Activated effector memory CD4-positive, alpha-beta T cell treated with Interleukin-2 at 50 U/mL for 16 hours (primary cell): ENCODE results near the gene CHMP2A.
"Not testable (repeated sequence)": the region's sequence is repeated elsewhere in the genome, so short reads cannot be mapped to it uniquely, and the experiment has no call there.

Source experiments
- DNase-seq: peaks from one replicate; pipeline ENCODE4 v3.0.0-alpha.2; 2020

Gene CHMP2A

GRCh38 chr19:58553799-58554493 lies 959 bp downstream of the CHMP2A start:
- no peak for DNase-seq

DNA sequence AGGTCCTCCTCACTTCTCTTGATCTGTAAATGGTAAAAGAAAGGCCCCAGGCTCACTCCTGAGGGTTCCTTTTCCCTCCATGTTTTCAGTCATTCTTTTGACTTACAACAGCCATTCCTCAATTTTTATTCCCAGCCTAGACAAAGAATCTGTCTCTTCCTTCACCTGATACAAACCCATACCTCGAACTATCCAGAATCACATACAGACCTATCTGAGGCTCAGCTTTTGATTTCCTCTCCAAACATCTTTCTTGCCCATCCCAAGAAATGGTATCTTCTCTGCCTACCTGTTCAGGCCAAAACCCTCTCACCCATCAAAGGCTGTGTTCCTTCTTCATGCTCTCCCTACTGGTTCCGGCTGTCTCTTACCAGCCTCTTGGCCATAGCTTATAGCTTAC lies 2.2 kb downstream of the CHMP2A start:
- DNase-seq: no peak

- DNase-seq: no peak
Measured at GRCh38 chr19:58551577-58552471, 3.1 kb downstream of the CHMP2A start.

DNA sequence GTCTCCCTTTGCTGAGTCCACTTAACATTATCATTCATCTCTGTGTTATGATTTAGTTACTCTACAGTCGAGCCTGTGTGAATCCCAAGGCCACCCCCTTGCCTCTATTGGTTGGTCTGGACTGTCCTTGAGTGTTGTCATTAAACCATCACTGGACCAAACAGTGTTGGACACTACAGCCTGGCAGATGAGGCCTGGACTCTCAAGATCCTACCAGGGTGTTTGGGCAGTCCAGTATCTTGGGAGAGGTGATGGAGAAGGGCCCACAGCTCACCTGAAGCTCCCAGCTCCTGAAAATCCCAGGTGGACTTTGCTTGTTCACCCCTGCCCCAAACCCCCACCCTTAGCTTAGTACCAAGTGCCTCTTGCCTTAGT lies 3.8 kb downstream of the CHMP2A start:
- no peak for DNase-seq

DNA sequence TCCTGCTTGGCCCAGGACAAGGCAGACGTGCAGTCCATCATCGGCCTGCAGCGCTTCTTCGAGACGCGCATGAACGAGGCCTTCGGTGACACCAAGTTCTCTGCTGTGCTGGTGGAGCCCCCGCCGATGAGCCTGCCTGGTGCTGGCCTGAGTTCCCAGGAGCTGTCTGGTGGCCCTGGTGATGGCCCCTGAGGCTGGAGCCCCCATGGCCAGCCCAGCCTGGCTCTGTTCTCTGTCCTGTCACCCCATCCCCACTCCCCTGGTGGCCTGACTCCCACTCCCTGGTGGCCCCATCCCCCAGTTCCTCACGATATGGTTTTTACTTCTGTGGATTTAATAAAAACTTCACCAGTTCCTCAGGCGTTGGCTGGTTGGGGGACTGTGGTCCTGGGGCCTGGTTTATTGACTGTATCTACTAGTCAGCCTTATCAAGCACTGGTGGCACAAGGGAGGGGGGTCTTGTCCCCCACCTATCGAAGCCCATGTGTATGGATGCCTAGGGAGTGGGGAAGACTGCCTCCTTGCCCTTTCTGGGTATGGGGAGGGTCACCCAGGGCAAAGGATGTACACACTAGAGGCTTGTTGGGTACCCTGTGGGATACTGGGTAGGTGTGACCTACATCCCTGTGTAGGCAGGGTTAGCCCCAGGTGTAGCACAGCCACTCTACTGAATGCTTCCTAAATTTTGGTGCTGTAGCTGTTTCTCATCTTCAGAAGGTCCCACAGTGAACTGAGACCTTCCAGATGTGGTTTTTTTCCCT lies 4.4 kb downstream of the CHMP2A start:
- no peak for DNase-seq

DNA sequence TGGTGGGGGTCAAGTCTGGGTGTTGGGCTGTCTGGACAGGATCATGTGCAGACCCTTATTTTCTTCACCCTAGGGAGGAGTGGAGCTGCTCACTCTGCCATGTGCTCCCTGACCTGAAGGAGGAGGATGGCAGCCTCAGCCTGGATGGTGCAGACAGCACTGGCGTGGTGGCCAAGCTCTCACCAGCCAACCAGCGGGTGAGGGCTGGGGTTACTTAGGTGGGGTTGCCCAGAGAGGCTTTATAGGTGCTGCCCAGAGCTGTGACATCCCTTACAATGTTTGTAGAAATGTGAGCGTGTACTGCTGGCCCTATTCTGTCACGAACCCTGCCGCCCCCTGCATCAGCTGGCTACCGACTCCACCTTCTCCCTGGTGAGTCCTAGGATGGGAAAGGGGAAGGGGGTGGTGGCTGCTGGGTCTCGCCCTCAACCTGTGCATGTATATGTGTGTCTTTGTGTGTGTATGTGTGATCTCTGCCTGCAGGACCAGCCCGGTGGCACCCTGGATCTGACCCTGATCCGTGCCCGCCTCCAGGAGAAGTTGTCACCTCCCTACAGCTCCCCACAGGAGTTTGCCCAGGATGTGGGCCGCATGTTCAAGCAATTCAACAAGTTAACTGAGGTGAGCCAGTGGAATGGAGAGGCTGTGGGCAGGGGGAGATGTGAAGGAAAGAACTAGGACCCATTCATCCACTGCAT lies 5.1 kb downstream of the CHMP2A start:
- no peak for DNase-seq

GRCh38 chr19:58548859-58549663 lies 5.8 kb downstream of the CHMP2A start:
- DNase-seq: no peak

DNA sequence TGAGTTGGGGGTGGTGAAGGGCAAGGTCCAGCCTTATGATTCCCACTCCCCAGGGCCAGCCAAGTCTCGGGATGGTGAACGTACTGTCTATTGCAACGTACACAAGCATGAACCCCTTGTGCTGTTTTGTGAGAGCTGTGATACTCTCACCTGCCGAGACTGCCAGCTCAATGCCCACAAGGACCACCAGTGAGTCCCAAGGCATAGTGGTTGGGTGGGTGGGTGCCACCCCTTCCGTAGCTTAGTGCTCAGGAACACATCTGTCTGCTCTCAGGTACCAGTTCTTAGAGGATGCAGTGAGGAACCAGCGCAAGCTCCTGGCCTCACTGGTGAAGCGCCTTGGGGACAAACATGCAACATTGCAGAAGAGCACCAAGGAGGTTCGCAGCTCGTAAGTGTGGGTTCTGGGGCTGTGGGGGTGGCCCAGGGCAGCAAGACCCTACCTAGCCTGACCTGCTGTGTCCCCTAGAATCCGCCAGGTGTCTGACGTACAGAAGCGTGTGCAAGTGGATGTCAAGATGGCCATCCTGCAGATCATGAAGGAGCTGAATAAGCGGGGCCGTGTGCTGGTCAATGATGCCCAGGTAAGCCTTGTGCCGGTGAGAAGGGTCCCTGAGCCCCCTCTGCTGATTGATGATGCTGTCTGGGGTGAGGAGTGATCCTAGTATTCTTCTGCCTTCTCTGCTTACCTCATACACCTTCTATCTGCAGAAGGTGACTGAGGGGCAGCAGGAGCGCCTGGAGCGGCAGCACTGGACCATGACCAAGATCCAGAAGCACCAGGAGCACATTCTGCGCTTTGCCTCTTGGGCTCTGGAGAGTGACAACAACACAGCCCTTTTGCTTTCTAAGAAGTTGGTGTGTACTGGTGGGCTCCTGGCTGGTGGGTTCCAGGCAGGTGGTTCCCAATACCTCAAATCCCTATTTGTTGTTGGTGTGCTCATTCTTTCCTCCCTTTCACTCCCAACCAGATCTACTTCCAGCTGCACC lies 7.3 kb downstream of the CHMP2A start:
- no peak for DNase-seq

DNA sequence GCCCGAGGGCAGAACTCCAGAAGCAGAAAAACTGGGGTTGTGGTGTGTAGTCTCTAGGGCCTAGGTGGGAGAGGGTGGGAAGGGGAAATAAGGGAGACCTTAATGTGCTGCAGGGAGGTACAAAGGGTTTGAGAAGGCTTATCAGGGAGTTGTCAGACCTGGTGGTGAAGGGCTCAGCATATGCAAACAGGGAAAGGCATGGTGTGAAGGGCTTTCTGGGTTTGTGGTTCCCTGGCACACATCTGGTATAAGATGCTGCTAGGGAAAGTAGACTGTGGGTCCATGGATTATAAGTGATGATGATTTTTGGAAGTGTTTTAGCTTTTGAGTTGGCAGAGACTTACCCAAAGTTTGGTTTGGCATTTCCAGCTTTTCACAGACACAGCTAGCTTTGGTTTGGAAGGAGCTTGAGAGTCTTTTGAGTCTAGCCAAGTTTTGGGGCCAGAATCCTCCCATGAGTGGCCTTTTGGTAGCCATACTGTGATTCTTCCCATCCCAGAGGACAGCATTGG lies 8.8 kb downstream of the CHMP2A start:
- DNase-seq: no peak

DNA sequence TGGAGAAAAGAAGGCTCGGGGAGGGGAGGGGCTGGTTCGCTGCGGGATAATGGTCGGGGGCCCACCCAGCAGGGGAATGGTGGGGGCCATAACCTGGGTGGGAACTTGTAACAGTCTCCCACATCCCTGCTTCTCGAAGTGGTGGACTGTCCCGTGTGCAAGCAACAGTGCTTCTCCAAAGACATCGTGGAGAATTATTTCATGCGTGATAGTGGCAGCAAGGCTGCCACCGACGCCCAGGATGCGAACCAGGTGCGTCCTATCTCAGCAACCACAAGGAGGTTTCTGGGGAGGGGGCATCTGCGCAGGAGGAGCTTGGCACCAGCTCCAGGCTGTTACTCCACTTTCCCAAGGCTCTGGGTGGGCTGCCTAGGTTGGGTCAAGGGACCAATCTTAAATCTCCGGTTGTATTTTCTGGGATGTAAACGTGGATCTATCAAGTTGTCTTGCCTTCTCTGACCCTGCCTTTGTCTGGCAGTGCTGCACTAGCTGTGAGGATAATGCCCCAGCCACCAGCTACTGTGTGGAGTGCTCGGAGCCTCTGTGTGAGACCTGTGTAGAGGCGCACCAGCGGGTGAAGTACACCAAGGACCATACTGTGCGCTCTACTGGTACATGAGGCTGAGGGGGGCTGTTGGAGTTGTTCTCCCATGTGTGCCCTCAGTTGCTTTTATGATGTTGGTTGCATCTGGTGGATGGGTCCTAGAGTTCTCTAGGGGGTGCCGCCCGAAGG lies 9.5 kb downstream of the CHMP2A start:
- no peak for DNase-seq

- no peak for DNase-seq
Measured at GRCh38 chr19:58544591-58545285, 10.2 kb downstream of the CHMP2A start.

DNA sequence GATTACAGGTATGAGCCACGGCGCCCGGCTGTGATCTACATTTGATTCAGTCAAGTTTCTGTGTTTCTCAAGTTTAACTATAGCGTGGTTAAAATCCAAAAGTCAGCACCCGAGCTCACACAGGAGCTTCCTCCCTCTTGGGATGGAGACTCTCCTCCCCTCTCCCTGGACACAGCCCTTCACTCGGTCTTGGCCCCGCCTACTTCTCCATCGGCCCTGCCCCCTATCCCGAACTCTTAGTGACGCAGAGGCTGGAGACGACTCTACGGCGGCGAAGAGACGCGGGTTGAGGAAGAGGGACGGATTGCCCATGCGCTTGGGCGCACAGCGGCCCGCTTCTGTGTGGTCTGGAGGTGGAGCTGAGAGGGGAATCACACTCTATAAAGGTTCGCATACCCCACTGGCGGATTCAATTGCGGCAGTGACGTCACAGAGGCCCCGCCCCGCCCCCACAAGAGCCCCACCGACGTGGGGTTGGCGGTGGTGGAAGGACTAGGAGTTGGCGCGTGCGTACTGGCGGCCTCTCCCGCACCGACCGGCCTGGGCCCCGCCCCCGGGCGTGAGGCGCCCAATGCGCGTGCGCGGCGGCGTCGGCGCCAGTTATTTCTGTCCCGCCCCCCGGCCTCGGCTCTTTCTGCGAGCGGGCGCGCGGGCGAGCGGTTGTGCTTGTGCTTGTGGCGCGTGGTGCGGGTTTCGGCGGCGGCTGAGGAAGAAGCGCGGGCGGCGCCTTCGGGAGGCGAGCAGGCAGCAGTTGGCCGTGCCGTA lies 10.9 kb downstream of the CHMP2A start, which contains the start of gene TRIM28:
Gene TRIM28, plus strand, starts transcription at position 239 of the 765 bp plus-strand sequence. CDS start 694 bp downstream, outside the sequence.
- DNase-seq: peak; percentile 100

DNA sequence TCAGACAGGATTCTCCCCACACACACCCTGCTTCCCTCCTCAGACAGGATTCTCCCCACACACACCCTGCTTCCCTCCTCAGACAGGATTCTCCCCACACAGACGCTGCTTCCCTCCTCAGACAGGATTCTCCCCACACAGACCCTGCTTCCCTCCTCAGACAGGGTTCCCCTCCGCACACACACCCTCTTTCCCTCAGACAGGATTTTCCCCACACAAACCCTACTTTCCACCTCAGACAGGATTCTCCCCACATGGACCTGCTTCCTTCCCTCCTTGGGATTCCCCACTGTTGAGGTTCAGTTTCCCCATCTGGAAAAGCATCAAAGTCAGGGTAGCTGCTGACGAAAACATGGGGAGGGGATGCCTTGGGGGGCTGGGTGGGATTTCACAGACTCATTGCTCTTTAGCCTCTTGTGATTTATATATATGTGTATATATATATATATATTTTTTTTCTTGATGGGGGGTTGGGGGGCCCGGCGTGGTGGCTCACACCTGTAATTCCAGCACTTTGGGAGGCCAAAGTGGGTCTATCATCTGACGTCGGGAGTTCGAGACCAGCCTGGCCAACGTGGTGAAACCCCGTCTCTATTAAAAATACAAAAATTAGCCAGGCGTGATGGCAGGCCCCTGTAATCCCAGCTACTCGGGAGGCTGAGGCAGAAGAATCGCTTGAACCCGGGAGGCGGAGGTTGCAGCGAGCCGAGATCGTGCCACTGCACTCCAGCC lies 12.1 kb downstream of the CHMP2A start:
- DNase-seq: not testable (repeated sequence)

GRCh38 chr19:58539169-58539559 lies 15.7 kb downstream of the CHMP2A start:
- not testable (repeated sequence) for DNase-seq

- peak; percentile 34 for DNase-seq
Measured at GRCh38 chr19:58538257-58539168, 16.4 kb downstream of the CHMP2A start.
